Adipose tissue (tissue), 3 donors: ENCODE data around the gene EEF2K. TPM values are rescaled to one million over a fixed set of nuclear protein-coding genes. Genes with fewer than 3 reads are reported as not detected.

ENCODE experiments used
- H3K27ac ChIP-seq: one replicate; pipeline ENCODE4 v1.5.1; 2013; ENCODE audit warnings: low read depth, low read length
- WGBS, 3 donors: extraction: QIAGEN DNeasy Blood & Tissue Kit; methylation state at CpG; one replicate each; pipeline ENCODE4 v1.1.7; 2013; 5-methylcytosine and 5-hydroxymethylcytosine counted together
- polyA plus RNA-seq, 3 donors: library from polyadenylated mRNA; stranded (reverse); fragments of 200-250 nt; gene quantifications; one replicate each; pipeline ENCODE4 v1.2.3, GENCODE V29; 2013
- donor health status: healthy with polysubstance abuse.
- donor health status: Bipolar disorder and iron deficiency.
- donor health status: healthy.

EEF2K gene
- polyA plus RNA-seq, 3 donors: 7.1 to 14.1 (median 9.0) TPM

GRCh38 chr16:22267764-22268163 lies 61.7 kb downstream of the EEF2K start:
- H3K27ac ChIP-seq: no peak overlapping the region
- WGBS, 3 donors: 74 to 88% (median 80%) methylated on average over 8 of the region's 8 CpGs

DNA sequence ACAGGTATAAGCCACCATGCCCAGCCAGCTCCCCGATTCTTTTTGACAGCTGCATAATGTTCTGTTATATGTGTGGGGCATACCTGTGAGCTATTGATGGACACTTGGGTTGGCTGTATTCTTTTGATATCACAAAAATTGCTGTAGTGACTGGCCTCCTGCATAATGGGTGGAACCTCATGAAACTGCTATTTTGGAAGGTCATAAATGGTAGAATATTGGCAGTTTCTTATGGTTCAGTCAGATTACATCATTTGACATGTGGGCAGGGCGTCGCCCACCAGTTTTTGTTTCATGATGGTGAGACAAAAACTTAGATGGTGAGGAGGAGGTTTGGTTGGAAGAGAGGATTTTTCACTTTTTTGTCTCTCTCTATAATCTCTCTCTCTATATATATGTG lies 64.4 kb downstream of the EEF2K start:
- 90 to 96% (median 94%) methylated on average over 3 of the region's 3 CpGs for WGBS, 3 donors
- H3K27ac ChIP-seq: no peak overlapping the region

GRCh38 chr16:22272870-22273650 lies 67.0 kb downstream of the EEF2K start:
- 80 to 85% (median 82%) methylated on average over 8 of the region's 8 CpGs for WGBS, 3 donors
- H3K27ac ChIP-seq: no peak overlapping the region

DNA sequence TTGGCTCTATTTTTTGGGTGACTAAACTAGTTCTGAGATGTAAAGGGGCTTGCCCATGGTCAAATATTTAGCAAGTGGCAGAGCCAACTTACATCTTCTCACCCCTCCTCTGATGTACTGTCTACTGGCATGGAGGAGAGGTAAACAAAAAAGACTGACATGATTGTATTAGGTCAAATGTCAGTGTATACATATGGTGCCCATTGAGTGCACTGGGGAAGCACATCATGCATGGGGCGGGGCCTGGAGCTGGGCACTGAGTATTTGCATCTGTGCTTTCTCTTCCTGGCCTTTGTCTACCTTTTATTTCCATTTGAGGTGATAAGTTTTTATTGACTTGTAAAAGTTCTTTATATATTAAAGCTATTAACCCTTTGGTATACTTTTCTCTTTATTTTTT lies 68.8 kb downstream of the EEF2K start:
- WGBS, 3 donors: 93 to 100% (median 100%) methylated on average over 1 of the region's 1 CpG
- no peak overlapping the region for H3K27ac ChIP-seq

DNA sequence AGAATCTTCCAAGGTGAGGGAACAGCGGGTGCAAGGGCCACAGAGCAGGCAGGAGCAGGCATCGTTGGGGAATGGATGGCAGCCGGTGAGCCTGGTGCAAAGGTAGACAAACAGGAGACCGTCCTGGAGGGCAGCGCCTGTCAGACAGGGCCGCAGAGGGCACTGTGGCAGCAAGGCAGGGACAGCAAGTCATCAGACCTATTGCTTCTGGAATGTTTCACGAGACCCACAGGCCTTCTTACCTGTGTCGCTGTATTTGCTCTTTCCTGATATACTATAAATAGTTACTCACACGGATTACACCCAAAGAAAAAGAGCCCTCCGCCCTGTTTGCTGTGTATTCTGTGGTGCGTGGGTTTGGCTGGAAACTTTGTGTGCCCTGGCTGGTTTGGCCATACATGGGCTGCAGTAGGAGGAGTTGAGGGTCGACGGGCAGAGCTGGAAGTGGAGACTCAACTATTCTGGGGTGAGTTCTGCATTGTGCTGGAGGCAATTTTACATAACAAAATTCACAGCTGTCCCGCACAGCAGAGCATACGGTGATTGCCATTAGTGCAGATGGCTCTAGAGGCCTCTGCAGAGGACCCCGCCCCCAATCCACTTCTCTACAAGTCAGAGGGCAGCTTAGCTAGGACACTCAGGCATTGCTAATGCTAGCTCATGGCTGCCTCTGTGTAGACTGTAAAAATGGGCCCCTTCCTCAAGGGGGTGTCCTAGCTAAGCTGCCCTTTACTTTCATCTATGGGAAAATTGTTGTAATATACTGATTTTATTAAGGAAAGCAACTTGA lies 72.6 kb downstream of the EEF2K start:
- WGBS, 3 donors: 73 to 90% (median 82%) methylated on average over 16 of the region's 16 CpGs
- H3K27ac ChIP-seq: no peak overlapping the region

DNA sequence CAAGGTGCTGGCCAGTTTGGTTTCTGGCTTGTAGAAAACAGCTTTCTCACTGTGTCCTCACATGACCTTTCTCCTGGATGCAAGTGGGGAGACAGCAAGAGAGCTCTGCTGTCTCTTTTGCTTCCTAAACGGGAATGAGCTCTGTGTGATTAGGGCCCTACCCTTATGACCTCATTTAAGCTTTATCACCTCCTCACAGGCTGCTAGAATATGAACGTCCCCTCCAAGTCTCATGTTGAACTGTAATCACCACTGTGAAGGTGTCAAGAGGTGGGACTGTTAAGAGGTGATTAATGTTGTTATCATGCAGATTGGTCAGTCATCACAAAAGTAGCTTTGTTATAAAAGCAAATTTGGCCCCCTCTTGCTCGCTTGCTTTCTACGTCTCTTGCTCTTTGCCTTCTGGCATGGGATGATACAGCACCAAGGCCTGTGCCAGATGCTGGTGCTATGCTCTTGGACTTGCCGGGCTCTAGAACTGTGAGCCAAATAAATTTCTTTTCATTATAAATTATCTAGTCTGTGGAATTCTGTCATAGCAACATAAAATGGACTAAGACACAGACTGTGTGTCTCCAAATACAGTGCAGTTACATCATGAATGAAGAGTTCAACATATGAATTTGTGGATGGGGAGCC lies 76.3 kb downstream of the EEF2K start:
- H3K27ac ChIP-seq: no peak overlapping the region
- WGBS, 3 donors: 83 to 90% (median 87%) methylated on average over 5 of the region's 5 CpGs

DNA sequence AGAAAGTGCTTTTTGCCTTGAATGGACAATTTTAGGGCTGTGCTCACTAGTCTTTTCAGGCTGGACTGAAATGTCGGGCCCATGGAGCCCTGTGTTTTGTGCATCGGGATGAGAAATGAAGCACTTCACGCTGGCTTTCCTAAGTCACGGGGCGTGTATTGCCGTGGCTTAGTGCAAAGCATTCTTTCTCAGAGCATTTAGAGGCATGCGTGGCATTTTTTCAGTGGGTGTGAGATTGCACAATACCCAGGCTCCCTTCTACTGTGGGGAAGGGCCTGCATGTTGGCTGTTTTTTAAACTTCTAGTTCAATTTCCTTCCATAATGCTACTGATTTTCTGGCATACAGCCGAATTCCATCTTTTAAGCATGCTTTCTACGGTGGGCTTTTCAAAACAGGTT lies 78.6 kb downstream of the EEF2K start:
- 74 to 88% (median 78%) methylated on average over 9 of the region's 9 CpGs for WGBS, 3 donors
- H3K27ac ChIP-seq: no peak overlapping the region

DNA sequence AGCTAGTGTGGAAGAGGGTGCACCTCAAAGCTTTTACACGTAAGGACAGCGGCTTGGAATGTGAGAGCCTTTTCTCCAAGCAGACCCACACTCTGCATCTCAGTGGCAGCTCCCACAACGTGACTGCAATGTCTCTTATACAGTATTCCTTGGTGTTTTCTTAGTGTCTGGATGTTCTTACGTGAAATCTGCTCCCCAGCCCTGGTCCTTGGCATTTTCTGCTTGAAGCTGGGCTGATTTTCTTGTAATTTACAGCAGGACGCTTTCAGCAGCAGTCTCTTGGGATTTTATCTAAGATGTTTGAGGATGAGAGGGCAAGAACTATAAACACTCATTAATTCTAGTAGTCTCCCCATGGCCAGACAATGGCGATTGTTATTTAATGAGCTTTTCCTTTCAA lies 79.0 kb downstream of the EEF2K start:
- WGBS, 3 donors: 78 to 85% (median 80%) methylated on average over 6 of the region's 6 CpGs
- H3K27ac ChIP-seq: no peak overlapping the region

- 94 to 96% (median 96%) methylated on average over 5 of the region's 5 CpGs for WGBS, 3 donors
Measured at GRCh38 chr16:22291020-22291419, 84.9 kb downstream of the EEF2K start.

DNA sequence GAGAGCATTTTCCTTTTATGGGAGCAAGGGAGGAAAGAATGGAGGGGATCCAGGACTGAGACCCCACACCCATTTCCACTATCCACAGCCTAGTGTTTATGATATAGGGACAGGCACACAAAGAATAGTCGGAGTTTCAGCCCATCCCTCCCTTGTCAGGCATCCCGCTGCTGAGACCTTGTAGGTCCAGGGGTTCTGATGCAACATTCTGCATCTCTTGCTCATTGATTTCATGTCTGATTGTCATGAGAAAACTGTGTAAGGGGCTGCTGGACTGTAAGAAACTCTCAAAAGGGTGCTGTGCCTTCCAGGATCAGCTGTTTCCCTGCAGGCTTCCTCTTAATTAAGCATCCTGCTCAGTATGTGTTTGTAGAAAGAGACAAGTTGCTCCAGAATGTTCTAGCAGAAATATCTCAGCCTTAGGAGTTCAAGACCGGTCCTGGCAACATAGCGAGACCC lies 85.8 kb downstream of the EEF2K start:
- no peak overlapping the region for H3K27ac ChIP-seq
- 63 to 69% (median 65%) methylated on average over 4 of the region's 4 CpGs for WGBS, 3 donors

More at GRCh38 chr16:22291020-22291419, 84.9 kb downstream of the EEF2K start:
- H3K27ac ChIP-seq: no peak overlapping the region

GRCh38 chr16:22292320-22292719 lies 86.2 kb downstream of the EEF2K start:
- H3K27ac ChIP-seq: no peak overlapping the region

DNA sequence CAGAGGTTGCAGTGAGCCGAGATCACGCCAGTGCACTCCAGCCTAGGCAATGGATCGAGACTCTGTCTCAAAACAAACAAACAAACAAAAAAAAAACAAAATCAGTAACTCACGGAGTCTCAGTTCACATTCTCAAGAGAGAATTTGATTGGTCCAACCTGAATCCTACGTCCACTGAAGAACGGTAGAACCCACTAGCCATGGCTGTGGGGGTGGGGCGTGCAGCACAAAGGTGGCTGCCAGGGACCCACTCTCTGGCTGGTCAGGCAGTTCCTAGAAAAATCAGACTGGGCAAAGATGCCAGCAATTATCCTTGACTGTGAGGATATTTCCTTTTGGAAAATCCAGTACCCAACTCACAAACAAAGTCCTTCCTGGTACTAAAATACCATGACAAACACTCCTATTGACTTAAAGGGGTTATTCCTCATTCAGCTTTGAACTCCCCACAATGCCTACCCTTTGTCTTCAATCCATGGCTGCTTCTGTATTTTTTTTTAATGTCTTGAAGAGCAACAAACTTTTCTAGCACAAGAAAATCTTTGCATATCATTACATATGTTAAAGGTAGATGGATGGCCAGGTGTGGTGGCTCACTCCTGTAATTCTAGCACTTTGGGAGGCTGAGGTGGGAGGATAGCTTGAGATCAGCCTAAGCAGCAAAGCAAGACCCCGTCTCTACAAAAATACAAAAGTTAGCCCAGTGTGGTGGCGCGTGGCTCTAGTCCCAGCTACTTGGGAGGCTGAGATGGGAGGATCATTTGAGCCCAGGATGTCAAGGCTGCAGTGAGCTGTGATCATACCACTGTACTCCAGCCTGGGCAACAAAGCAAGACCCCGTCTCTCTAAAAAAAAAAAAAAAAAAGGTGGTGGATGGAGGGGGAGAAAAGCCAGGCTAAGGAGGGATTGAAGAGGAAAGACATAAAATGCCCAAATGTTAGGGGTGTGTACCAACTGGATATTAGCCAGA lies 87.3 kb downstream of the EEF2K start:
- H3K27ac ChIP-seq: no peak overlapping the region
- WGBS, 3 donors: 88 to 94% (median 92%) methylated on average over 11 of the region's 11 CpGs

- no peak overlapping the region for H3K27ac ChIP-seq
- WGBS, 3 donors: 0 to 4% (median 3%) methylated on average over 17 of the region's 17 CpGs
Measured at GRCh38 chr16:22296225-22297113, 90.4 kb downstream of the EEF2K start.

DNA sequence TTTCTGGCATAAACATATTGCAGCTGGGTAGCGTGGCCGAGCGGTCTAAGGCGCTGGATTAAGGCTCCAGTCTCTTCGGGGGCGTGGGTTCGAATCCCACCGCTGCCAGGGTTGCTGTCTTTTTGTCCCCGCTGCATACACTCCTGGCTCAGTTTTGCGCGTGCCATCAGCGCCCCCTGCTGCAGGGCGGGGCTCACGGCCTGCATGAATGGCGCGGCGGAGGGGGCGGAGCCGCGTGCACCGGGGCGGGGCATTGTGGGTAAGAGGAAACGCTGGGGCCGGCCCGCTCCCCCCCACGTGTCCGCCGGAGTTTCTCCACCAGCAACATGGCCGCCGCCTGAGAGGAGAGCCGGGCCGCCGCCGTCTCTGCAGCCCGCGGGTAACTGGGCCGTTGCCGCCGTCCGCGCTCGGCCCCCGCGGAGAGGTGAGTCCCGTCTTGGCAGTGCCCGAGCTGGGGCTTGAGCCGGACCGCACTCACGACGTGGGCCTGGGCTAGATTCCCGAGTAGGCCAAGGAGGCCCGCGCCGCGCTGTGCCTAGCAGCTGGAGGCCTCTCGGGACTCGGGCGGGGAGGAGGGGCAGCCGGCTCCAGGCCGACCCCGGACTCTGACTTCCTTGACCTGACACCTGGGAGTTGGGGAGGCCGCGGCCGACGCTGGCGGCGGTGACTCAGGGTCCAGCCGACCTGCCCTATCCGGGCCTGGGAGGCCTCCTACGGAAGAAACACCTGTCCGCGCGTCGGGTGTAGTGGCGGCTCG lies 91.2 kb downstream of the EEF2K start, which contains the start of gene POLR3E:
POLR3E (plus strand) TSS at position 296 of the 757 bp plus-strand sequence. CDS start 5,560 bp downstream, outside the sequence.
- H3K27ac ChIP-seq: peak within 1 kb of the TSS; percentile 71
- 0 to 1% (median 0%) methylated on average over 49 to 76 of the region's 76 CpGs for WGBS, 3 donors

GRCh38 chr16:22297871-22298733 lies 92.0 kb downstream of the EEF2K start:
- 0% methylated on average over 38 to 39 of the region's 39 CpGs for WGBS, 3 donors
- H3K27ac ChIP-seq: peak overlapping the region; percentile 71
